Caco-2 (cell line): Measurements from ENCODE around the gene ZNF407. TPM values are rescaled to one million over a fixed set of nuclear protein-coding genes. Genes with fewer than 3 reads are reported as not detected.

Source experiments
- BruUV-seq: library from RNA; stranded (reverse); fragments of 400-500 nt; replicated peaks from 2 replicates; lab custom pipeline; 2021; lab: Mats Ljungman, UMichigan
- CTCF ChIA-PET: fragments of 300-600 bp; sonication (Branson Sonifier 250); formaldehyde crosslinking; loops from one replicate; lab custom pipeline; 2022; ENCODE audit warnings: antibody characterized with exemption; lab: Charles Lee
- POLR2A ChIA-PET: fragments of 300-600 bp; sonication (Branson Sonifier 250); formaldehyde crosslinking; loops from one replicate; lab custom pipeline; 2022; ENCODE audit warnings: antibody characterized with exemption; lab: Charles Lee
- DNase-seq, 2 experiments: peaks; one replicate each; pipeline versions ENCODE4 v3.0.0 to v3.0.0-alpha.2; 2020 to 2022
- H3K27me3 ChIP-seq: replicated peaks from 2 replicates; pipeline ENCODE4 v1.6.0; 2011; ENCODE audit warnings: low read length; ENCODE audit not compliant: control insufficient read depth, insufficient read depth
- H3K36me3 ChIP-seq: 2 replicates; pipeline ENCODE4 v1.5.1; 2011; ENCODE audit warnings: low read length; ENCODE audit not compliant: control insufficient read depth, insufficient read depth
- H3K4me1 ChIP-seq: fragments of 250-450 bp; sonication (Bioruptor Pico); 2 replicates; pipeline ENCODE4 v1.5.1; 2020; ENCODE audit warnings: mild to moderate bottlenecking
- H3K4me3 ChIP-seq: 2 replicates; pipeline ENCODE4 v1.5.1; 2011; ENCODE audit warnings: low read depth, mild to moderate bottlenecking, control low read depth, low read length
- H3K9me3 ChIP-seq: fragments of 250-450 bp; sonication (Bioruptor Pico); 2 replicates; pipeline ENCODE4 v1.5.1; 2020; ENCODE audit warnings: mild to moderate bottlenecking, moderate library complexity
- H3K27ac Mint-ChIP-seq: one replicate; pipeline ENCODE4 v1.8.0; 2022; ENCODE audit warnings: mixed read lengths; ENCODE audit not compliant: unreplicated experiment
- H3K27me3 Mint-ChIP-seq: one replicate; pipeline ENCODE4 v1.8.0; 2022; ENCODE audit warnings: mixed read lengths; ENCODE audit not compliant: insufficient read depth, unreplicated experiment
- H3K36me3 Mint-ChIP-seq: one replicate; pipeline ENCODE4 v1.8.0; 2022; ENCODE audit warnings: mild to moderate bottlenecking, mixed read lengths; ENCODE audit not compliant: insufficient read depth, unreplicated experiment
- H3K4me1 Mint-ChIP-seq: one replicate; pipeline ENCODE4 v1.8.0; 2022; ENCODE audit warnings: low read depth, mixed read lengths; ENCODE audit not compliant: unreplicated experiment
- H3K4me3 Mint-ChIP-seq: one replicate; pipeline ENCODE4 v1.8.0; 2022; ENCODE audit warnings: mild to moderate bottlenecking, moderate library complexity, mixed read lengths; ENCODE audit not compliant: unreplicated experiment
- H3K9me3 Mint-ChIP-seq: one replicate; pipeline ENCODE4 v1.8.0; 2022; ENCODE audit warnings: mixed read lengths; ENCODE audit not compliant: unreplicated experiment
- intact Hi-C: fragments of 100-400 bp; cut with micrococcal nuclease; formaldehyde crosslinking; loops from one replicate; pipeline ENCODE4 v1.10.0; 2022; ENCODE audit not compliant: unreplicated experiment
- total RNA-seq: library from RNA; stranded (reverse); gene quantifications from 2 replicates; pipeline ENCODE4 v1.2.3, GENCODE V29; 2022
- TF ChIP-seq, protein P1 (sequence below), 2 experiments: fragments of 200-600 bp in 1 of 2; IDR thresholded peaks; 1 replicate in 1 of 2; 2 replicates in 1 of 2; pipeline versions ENCODE4 v1.5.1 to v1.8.0; 2011 to 2022; ENCODE audit warnings: antibody characterized with exemption in 1 of 2, control low read depth in 1 of 2, inconsistent platforms in 1 of 2, low read depth in 1 of 2, low read length in 1 of 2, mild to moderate bottlenecking in 1 of 2, moderate library complexity in 1 of 2; ENCODE audit not compliant: insufficient read depth in 1 of 2, severe bottlenecking in 1 of 2, unreplicated experiment in 1 of 2

ZNF407 gene
- total RNA-seq, 1 experiment from 2014 or later: 4.7 TPM

DNA sequence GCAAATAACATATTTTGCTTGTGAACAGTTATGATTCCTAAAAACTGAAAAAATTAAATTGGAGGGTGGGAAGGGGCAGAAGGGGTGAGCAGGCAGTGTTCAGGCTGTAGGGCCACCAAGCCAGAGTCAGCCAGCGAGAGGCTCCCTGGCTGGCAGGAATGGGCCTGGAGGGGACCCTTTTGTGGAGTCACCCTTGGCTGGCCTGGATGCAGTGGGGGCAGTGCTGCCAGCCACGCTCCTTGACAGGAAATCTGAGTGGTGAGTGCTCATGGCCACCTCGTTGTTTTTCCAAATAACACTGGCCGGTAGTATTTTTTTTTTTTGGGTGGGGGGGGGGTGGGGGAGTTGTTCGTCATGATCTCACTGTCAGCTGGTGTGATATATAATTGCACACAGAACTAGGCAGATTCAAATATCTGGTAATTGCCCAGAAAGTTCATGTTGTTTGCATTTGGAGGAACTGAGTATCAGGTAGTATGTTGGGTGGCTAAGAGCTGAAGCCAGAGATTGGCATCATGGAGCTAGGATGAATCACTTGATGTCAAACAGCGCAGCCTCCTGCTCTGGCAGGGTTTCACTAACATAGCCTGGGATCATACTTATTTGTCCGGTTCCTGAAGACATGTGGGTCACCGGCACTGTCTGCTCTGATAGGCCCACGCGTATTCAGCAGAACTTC lies 451.2 kb downstream of the ZNF407 start:
- H3K9me3 Mint-ChIP-seq: no peaks in the 10 kb centered on the region
- Histone ChIP-seq H3K4me3 (no peak overlapping the region), H3K9me3 (no peaks in the 10 kb centered on the region), H3K27me3 (no peaks in the 10 kb centered on the region), H3K4me1 (no peaks in the 10 kb centered on the region), H3K36me3 (no peaks in the 10 kb centered on the region)
- TF ChIP-seq, protein P1, sequence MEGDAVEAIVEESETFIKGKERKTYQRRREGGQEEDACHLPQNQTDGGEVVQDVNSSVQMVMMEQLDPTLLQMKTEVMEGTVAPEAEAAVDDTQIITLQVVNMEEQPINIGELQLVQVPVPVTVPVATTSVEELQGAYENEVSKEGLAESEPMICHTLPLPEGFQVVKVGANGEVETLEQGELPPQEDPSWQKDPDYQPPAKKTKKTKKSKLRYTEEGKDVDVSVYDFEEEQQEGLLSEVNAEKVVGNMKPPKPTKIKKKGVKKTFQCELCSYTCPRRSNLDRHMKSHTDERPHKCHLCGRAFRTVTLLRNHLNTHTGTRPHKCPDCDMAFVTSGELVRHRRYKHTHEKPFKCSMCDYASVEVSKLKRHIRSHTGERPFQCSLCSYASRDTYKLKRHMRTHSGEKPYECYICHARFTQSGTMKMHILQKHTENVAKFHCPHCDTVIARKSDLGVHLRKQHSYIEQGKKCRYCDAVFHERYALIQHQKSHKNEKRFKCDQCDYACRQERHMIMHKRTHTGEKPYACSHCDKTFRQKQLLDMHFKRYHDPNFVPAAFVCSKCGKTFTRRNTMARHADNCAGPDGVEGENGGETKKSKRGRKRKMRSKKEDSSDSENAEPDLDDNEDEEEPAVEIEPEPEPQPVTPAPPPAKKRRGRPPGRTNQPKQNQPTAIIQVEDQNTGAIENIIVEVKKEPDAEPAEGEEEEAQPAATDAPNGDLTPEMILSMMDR (IDR thresholded peaks at IDR 0.05; ENCODE audit: insufficient read depth in 1 of 2, low read depth in 1 of 2, low read length in 1 of 2, severe bottlenecking in 1 of 2, unreplicated experiment in 1 of 2): no peak
- H3K36me3 Mint-ChIP-seq: no peaks in the 10 kb centered on the region
- CTCF ChIA-PET: no interaction called here
- no TSS peak for BruUV-seq
- no peak for DNase-seq
- H3K27me3 Mint-ChIP-seq: no peaks in the 10 kb centered on the region
- POLR2A ChIA-PET: no interaction called here
- intact Hi-C loops: loop anchor here (10.0 kb wide), 1 partner anchor 394 kb away; no protein-coding TSS in a partner anchor
- no peak overlapping the region for H3K27ac Mint-ChIP-seq
- no peak overlapping the region for H3K4me3 Mint-ChIP-seq
- H3K4me1 Mint-ChIP-seq: no peaks in the 10 kb centered on the region

GRCh38 chr18:75049455-75049789 lies 451.8 kb downstream of the ZNF407 start:
- H3K36me3 ChIP-seq: no peaks in the 10 kb centered on the region
- no peak overlapping the region for H3K4me3 ChIP-seq
- BruUV-seq: no TSS peak
- intact Hi-C loops: loop anchor here (10.0 kb wide), 1 partner anchor 395 kb away; no protein-coding TSS in a partner anchor
- ChIA-PET POLR2A (no interaction called here), CTCF (no interaction called here)
- Mint-ChIP-seq H3K36me3 (no peaks in the 10 kb centered on the region), H3K4me1 (no peaks in the 10 kb centered on the region), H3K27ac (no peak overlapping the region), H3K4me3 (no peak overlapping the region), H3K27me3 (no peaks in the 10 kb centered on the region), H3K9me3 (no peaks in the 10 kb centered on the region)
- TF ChIP-seq, protein P1 (IDR thresholded peaks at IDR 0.05; ENCODE audit: insufficient read depth in 1 of 2, low read depth in 1 of 2, low read length in 1 of 2, severe bottlenecking in 1 of 2, unreplicated experiment in 1 of 2): no peak
- DNase-seq: no peak
- no peaks in the 10 kb centered on the region for H3K9me3 ChIP-seq
- H3K27me3 ChIP-seq: no peaks in the 10 kb centered on the region
- no peaks in the 10 kb centered on the region for H3K4me1 ChIP-seq

GRCh38 chr18:75051757-75052156 lies 454.1 kb downstream of the ZNF407 start:
- intact Hi-C loops: no loop called here
- no peak overlapping the region for H3K27ac Mint-ChIP-seq
- TF ChIP-seq, protein P1 (IDR thresholded peaks at IDR 0.05; ENCODE audit: insufficient read depth in 1 of 2, low read depth in 1 of 2, low read length in 1 of 2, severe bottlenecking in 1 of 2, unreplicated experiment in 1 of 2): no peak
- no peaks in the 10 kb centered on the region for H3K9me3 Mint-ChIP-seq
- no TSS peak for BruUV-seq
- Histone ChIP-seq H3K27me3 (no peaks in the 10 kb centered on the region), H3K9me3 (no peaks in the 10 kb centered on the region), H3K4me3 (no peak overlapping the region), H3K36me3 (no peaks in the 10 kb centered on the region), H3K4me1 (no peaks in the 10 kb centered on the region)
- no peak for DNase-seq
- ChIA-PET CTCF (no interaction called here), POLR2A (no interaction called here)
- no peaks in the 10 kb centered on the region for H3K36me3 Mint-ChIP-seq
- no peaks in the 10 kb centered on the region for H3K27me3 Mint-ChIP-seq
- H3K4me3 Mint-ChIP-seq: no peak overlapping the region
- no peaks in the 10 kb centered on the region for H3K4me1 Mint-ChIP-seq
